ENCODE results near the gene SMYD3.
"Not testable (repeated sequence)": the region's sequence is repeated elsewhere in the genome, so short reads cannot be mapped to it uniquely, and the experiment has no call there.

Gene SMYD3

GRCh38 chr1:245774196-245774595 is 732.9 kb downstream of the SMYD3 start:
- DNase-seq = no peak

DNA sequence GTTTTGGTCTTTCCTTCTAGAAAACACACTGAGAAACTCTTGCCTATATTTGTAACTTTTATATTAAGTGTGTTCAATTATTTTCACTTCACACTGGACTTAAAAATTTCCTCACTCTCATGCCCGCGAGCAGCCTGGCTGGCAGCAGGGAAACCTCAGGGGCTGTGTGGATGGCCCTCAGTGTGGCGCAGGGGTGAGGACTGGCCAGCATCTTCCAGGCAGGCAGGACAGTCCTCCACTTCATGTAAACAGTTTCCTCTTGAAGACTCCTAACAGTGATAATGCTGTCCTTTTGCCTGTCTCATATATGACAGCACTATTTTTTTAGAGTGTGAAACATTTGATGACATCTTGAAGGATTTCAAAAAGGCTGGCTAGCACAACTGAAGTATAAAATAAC is 733.7 kb downstream of the SMYD3 start:
- DNase-seq = no peak

DNA sequence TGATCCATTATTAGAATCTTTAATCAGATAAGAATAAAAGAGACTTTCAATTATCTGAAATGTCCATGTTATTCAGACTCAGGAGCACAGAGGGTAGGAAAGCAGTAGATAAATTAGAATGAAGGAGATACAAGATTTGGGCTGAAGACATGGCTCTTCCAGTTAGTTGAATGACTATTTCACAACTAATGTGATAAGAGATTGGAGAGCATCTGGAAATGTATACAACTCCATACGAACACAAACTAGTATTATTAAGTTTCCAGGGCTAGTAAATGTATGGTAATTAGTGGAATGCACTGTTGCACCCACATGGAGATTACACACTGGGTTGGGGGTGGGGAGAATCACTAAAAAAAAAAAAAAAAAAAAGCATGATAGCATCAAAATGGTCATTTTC is 734.3 kb downstream of the SMYD3 start:
- DNase-seq = no peak

- no peak for DNase-seq
Observed at GRCh38 chr1:245772325-245772724, 734.8 kb downstream of the SMYD3 start.

DNA sequence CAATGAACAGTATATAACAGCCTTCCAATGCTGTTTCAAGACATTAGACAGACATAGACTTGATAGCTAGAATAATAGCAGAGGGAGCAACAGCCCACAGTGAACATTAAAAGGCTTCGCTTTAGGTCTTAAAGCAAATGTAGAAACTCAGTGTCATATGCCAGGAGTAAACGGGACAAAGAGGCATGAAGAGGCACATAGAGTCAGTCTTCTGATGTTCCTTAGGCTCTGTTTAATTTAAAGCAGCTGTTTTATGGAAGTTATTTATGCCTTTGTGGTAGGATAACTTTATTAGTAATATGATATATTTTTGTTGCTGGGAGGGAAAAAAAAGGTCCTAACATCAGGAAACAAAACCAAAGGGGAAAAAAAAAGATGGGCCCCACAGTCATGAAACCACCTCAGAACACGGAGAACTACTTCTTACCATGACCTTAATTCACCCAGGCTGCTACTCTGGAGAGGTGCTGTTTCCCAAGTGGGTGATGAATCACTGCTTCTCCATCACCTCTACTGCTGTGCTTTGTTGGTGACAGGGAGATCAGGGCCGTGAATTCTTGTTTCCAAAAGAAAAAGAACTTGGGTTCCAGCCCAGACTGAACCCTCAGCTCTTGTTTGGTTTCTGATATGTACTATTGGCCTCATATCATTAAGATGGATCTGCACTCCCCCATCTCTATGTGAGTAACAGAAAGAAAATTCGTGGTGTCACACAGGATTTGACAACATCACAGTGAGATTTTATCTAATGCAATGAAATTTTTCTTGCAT is 735.4 kb downstream of the SMYD3 start:
- peak; percentile 34 for DNase-seq

DNA sequence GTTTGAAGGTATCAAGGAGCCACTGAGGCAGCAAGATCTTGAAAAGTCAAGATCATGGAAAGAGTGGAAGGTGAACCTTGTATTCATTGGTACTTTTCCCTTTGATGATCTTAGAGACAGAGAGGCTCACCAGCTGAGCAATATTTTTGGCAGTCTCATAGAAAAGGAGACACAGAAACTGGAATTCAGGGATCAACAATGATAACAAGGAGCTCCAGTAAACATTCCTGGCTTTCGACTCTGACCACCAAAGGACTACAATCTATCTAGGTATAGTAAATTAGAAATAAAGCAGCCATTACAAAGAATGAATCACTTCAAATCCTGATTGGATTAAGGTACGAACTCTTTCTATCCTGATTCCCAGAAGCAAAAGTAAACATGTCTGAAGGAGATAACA is 736.9 kb downstream of the SMYD3 start:
- no peak for DNase-seq

DNA sequence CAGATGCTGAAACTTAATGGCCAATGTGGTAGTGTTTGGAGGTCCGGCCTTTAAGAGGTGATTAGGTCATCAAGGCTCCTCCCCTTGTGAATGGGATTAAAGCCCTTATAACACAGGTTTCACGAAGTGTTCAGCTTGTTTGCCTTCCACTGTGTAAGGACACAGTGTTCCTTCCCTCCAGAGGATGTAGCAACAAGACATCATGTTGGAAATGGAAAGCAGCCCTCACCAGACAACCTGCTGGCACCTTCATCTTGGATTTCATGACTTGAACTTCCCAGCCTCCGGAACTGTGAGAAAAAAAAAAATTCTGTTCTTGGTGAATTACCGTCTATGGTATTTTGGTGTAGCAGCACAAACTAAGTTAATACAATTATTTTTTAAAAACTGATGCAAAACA is 738.5 kb downstream of the SMYD3 start:
- DNase-seq = no peak

- no peak for DNase-seq
Observed at GRCh38 chr1:245765230-245766000, 741.7 kb downstream of the SMYD3 start.

GRCh38 chr1:245763873-245764331 is 743.2 kb downstream of the SMYD3 start:
- DNase-seq = no peak

DNA sequence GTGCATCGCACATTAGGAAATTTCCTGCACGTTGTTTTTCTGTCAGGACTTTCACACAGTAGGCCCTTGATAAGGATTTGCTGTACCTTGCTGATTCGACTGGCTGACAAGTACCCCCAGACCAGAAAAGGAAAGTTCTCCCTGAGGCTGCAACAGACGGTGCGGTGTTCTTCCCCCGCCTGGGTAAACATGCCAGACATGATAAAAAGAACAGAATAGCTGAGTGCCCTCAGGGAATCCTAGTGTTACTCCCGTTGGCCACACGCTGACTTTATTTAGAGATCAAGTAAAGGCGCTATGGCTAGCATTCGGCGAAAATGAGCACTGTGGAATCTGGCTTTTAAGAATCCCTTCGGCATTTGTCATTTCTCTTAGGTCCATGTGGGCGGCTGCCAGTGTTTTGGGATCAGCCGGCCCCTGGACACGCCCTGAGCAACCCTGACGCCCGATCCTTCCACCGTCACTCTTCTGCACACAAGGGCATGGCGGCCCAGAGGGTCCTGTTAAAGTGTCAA is 744.6 kb downstream of the SMYD3 start:
- no peak for DNase-seq

DNA sequence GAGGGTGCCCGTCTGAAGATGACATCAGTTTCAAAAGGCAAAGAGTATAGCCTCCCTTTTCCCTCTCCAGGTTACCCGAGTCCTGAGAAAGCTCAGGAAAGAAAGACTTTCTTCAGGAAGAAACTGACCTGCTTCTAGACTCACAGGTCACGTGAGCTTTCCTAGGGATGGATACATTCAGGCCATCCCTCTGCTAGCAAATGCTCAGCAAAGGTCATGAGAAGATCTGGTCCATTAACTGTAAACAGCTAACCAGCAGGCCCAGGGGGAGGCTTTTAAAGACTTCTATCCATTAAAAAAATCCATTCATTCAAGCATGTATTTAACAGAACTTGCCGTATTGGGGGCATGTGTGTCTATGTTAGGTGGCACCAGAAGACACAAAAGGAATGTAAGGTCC is 746.8 kb downstream of the SMYD3 start:
- DNase-seq = no peak

- DNase-seq = no peak
Observed at GRCh38 chr1:245754463-245754961, 752.6 kb downstream of the SMYD3 start.

GRCh38 chr1:245753807-245754206 is 753.3 kb downstream of the SMYD3 start:
- DNase-seq = no peak

DNA sequence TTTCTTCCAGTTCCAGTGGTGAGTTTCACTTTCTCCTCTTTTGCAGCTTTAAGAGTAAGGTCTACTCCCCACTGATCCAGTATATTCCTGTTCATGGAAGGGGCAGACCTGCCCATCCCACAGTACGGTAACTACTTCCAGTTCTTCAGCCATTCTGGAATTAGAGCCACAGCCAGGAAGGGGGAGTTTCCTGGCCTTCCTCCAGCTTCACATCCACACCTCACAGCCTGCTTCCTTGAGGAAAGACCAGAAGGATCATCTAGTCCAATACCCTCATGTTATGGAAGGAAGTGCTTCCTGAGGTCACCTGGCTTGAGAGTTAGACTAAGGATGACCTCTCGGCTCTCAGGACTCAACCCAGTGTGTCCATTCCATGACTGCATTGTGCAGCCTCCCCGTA is 754.5 kb downstream of the SMYD3 start:
- no peak for DNase-seq

DNA sequence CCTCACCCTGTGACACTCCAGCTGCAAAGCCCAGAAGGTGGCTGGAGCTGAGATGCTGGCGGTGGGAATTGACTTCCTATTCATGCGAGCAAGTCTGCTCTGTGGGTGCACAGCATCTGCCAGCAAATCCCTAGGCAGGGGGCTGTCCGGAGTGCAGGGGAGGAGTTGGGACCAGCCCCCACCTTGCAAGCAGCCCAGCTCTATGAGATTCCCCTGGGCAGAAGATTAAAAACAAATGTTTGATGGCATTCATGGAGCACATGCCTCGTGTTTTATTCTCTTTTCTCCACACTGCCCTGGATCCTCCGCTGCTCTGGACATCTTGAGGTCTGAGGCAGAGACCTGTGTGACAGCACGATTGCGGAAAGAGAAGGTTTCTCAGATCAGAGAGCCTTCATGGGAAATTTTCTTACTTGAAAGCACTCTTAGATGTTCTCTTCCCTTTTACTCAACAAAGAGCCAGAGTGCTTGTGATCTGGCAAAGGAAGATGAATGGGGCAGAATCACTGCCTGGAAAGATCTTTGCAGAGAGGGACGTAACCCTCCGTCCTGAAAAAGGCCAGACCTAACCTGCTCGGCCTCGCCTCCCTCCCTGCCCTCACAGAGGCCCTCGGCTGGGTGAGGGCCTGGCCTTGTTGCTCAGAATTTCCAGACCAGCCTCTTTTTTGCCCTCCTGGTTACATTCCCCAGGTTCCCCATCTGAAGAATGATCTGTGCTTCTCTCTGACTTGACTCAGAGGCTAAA is 755.2 kb downstream of the SMYD3 start:
- no peak for DNase-seq

GRCh38 chr1:245751116-245751515 is 756.0 kb downstream of the SMYD3 start:
- DNase-seq = no peak

- no peak for DNase-seq
Observed at GRCh38 chr1:245750261-245750660, 756.8 kb downstream of the SMYD3 start.

GRCh38 chr1:245749053-245749452 is 758.0 kb downstream of the SMYD3 start:
- no peak for DNase-seq

DNA sequence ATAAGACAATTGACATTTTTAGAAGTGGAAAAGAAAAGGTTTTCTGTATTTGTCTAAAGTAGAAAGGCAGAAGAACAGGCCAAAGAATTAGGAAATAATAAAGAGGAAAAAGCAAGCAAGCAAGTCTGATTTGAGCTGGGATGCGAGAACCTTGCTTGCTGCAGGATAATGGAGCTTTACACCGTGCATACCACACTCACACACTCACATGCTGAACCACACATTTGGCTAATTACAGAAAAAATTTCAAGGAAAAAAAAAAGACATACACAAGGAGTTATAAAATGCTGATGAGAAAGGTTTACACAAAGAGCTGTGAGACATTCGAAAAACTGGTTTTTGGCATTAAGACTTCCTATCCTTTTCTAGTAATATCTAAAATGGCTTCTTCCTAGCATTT is 758.4 kb downstream of the SMYD3 start:
- DNase-seq = no peak

DNA sequence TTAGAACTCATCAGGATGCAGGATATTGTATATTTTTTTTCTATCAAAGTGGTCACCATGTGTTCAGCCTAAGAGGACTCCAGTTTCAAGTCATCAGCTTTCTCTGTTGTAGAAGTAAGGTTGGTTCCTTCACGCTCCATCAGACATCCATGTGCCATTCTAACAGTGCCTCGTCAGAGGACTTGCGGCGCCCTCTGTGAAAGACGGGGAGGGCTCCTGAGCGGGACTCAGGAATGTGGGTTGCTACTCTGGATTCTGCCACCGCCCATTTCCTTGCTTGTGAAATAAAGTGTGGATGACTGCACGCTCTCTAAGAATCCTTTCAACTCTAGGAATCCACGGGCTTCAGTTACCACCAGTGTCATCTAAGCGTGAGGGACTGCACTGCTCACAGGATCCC is 758.8 kb downstream of the SMYD3 start:
- no peak for DNase-seq

DNA sequence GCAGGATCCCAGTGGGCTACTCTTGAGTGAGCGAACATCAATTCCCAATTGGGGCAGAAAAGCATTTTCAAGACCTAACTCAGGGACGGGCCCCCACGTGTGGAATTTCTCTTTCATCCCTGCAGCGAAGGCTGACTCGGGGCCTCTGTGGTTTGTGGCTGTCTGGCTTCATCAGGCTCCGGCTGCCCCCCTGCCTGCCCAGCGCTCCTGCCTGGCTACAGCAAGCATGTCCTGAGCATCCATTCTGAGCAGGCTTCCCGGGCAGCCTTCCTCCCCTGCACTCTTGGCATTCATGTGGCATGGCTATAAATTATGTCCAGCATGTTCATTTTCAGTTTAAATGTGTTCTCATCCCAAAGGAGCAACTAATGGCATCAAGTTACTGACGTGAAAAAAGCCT is 764.2 kb downstream of the SMYD3 start:
- DNase-seq = no peak

DNA sequence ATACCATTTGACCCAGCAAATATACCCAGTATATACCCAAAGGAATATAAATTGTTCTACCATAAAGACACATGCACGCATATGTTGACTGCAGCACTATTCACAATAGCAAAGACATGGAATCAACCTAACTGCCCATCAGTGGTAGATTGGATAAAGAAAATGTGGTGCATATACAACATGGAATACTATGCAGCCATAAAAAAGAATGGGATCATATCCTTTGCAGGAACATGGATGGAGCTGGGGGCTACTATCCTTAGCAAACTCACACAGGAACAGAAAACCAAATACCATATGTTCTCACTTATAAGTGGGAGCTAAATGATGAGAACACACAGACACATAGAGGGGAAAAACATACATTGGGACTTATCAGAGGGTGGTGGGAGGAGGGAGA is 766.7 kb downstream of the SMYD3 start:
- not testable (repeated sequence) for DNase-seq

DNA sequence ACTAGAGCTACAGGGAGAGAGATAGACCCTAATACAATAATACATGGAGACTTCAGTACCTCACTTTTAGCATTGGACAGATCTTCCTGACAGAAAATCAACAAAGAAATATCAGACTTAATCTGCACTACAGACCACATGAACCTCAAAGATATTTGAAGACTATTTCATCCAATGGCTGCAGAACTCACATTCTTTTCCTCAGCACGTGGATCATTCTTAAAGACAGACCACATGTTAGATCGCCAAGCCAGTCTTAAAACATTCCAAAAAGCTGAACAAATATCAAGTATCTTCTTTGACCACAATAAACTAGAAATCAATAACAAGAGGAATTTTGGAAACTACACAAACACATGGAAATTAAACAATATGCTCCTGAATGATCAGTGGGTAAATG is 776.3 kb downstream of the SMYD3 start:
- no peak for DNase-seq

All from T1000 (cell line).